ENCODE data around the gene SPRY2. TPM values are rescaled to one million over a fixed set of nuclear protein-coding genes. Genes with fewer than 3 reads are reported as not detected.
A peak's percentile ranks its signal among the peaks of the same experiment; 100 is the strongest.

The SPRY2 gene
- total RNA-seq, 1 experiment from 2014 or later, result 19.0 TPM

DNA sequence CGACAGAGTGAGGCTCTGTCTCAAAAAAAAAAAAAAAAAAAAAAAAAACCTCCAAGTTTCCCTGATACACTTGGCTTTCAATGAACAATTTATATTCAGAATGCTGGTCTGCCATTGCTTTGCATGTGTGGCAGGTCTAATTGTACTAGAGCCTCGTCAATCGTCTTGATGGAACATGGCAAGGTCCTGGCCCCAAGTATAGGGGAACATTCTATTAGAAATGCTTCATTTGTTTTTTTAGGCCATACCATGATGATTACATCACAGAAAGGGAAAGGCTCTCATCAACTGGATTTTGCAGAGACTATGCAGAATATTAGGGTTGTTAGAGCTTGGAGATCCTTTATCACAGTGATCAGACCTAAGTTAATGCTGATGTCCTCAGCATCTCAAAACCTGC, 28.0 kb downstream of the SPRY2 start:
- TF ChIP-seq EZH2 (IDR thresholded peaks at IDR 0.05; ENCODE audit: low read length, unreplicated experiment), result no peak
- TF ChIP-seq EZH2phosphoT487 (IDR thresholded peaks at IDR 0.05; ENCODE audit: borderline replicate concordance, low read length), result no peak
- TF ChIP-seq, protein P1, sequence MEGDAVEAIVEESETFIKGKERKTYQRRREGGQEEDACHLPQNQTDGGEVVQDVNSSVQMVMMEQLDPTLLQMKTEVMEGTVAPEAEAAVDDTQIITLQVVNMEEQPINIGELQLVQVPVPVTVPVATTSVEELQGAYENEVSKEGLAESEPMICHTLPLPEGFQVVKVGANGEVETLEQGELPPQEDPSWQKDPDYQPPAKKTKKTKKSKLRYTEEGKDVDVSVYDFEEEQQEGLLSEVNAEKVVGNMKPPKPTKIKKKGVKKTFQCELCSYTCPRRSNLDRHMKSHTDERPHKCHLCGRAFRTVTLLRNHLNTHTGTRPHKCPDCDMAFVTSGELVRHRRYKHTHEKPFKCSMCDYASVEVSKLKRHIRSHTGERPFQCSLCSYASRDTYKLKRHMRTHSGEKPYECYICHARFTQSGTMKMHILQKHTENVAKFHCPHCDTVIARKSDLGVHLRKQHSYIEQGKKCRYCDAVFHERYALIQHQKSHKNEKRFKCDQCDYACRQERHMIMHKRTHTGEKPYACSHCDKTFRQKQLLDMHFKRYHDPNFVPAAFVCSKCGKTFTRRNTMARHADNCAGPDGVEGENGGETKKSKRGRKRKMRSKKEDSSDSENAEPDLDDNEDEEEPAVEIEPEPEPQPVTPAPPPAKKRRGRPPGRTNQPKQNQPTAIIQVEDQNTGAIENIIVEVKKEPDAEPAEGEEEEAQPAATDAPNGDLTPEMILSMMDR (conservative IDR thresholded peaks at IDR 0.05; ENCODE audit: low read depth, low read length), result no peak
- ATAC-seq, result no peak
- no TSS peak for BruUV-seq (replicated peaks)

DNA sequence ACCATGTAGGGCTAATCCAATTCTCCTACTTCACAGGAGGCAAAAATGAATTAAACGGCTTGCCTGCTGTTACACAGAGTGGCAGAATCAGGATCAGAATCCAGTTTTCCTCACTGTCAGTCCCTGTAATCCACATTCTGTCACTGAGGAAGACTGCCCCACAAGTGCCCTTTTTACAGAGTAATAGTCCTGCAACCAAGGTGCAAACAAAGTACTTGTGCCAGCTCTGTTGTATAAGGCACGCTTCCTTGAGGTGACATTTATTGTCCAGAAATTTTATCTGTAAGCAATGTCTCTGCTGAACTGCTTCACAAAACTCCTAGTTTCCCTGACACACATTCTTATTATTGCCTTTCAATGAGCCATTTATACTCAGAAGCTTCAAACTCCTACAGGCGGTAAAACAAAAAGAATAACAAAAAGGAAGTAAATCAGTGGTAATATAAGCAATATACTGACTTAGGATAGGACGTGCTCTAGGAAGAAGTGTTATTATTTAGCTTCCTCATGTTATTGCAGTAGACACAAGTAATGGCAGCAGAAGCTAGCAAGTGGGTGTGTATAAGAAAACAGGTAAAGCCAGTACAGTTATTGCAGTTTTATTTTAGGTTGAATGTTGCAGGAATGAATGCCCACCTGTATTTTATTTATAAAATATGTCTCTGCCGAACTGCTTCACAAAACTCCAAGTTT, 28.8 kb downstream of the SPRY2 start:
- Histone ChIP-seq H3K9me2 (replicated peaks; ENCODE audit: low read length) (no peaks in the 10 kb centered on the region), H2AFZ (ENCODE audit: low read length) (no peak overlapping the region), H4K20me1 (ENCODE audit: low read length) (no peaks in the 10 kb centered on the region), H3K79me2 (ENCODE audit: low read length) (no peaks in the 10 kb centered on the region), H3K27ac (ENCODE audit: low read length) (no peak overlapping the region), H3K36me3 (ENCODE audit: low read depth, low read length) (no peaks in the 10 kb centered on the region), H3K4me3 (ENCODE audit: low read length) (no peak overlapping the region), H3K9ac (ENCODE audit: low read length) (no peak overlapping the region), H3K4me1 (ENCODE audit: insufficient read depth, low read length) (peaks cover 14% of the 10 kb centered on the region), H3K27me3 (ENCODE audit: low read length) (no peaks in the 10 kb centered on the region), H3F3A (ENCODE audit: low read length, unreplicated experiment) (no peaks in the 10 kb centered on the region), H3K4me2 (ENCODE audit: low read length) (no peak overlapping the region), H3K9me3 (ENCODE audit: low read length) (no peaks in the 10 kb centered on the region)
- BruUV-seq (replicated peaks), result no TSS peak
- POLR2A ChIA-PET (ENCODE audit: unreplicated experiment), result no interaction called here
- TF ChIP-seq, protein P1 (conservative IDR thresholded peaks at IDR 0.05; ENCODE audit: low read depth, low read length), result no peak
- TF ChIP-seq EZH2 (IDR thresholded peaks at IDR 0.05; ENCODE audit: low read length, unreplicated experiment) (no peak), EZH2phosphoT487 (IDR thresholded peaks at IDR 0.05; ENCODE audit: borderline replicate concordance, low read length) (no peak)
- DNase-seq, result no peak
- ATAC-seq, result no peak
- CTCF ChIA-PET, result no interaction called here
- intact Hi-C loops (cut with micrococcal nuclease), result no loop called here

More for the DNA sequence above, 28.0 kb downstream of the SPRY2 start:
- CTCF ChIA-PET, result no interaction called here
- Histone ChIP-seq H3K4me2 (ENCODE audit: low read length) (peak overlapping the region; percentile 29), H3F3A (ENCODE audit: low read length, unreplicated experiment) (no peaks in the 10 kb centered on the region), H3K4me3 (ENCODE audit: low read length) (no peak overlapping the region), H3K36me3 (ENCODE audit: low read depth, low read length) (no peaks in the 10 kb centered on the region), H3K9me3 (ENCODE audit: low read length) (no peaks in the 10 kb centered on the region), H3K27ac (ENCODE audit: low read length) (peak overlapping the region; percentile 58; the same call in 1 of the 2 replicates), H3K4me1 (ENCODE audit: insufficient read depth, low read length) (peaks cover 14% of the 10 kb centered on the region), H3K27me3 (ENCODE audit: low read length) (no peaks in the 10 kb centered on the region), H2AFZ (ENCODE audit: low read length) (no peak overlapping the region), H3K9me2 (replicated peaks; ENCODE audit: low read length) (no peaks in the 10 kb centered on the region), H3K79me2 (ENCODE audit: low read length) (no peaks in the 10 kb centered on the region), H3K9ac (ENCODE audit: low read length) (no peak overlapping the region), H4K20me1 (ENCODE audit: low read length) (no peaks in the 10 kb centered on the region)
- intact Hi-C loops (cut with micrococcal nuclease), result no loop called here
- POLR2A ChIA-PET (ENCODE audit: unreplicated experiment), result no interaction called here
- DNase-seq, result no peak

DNA sequence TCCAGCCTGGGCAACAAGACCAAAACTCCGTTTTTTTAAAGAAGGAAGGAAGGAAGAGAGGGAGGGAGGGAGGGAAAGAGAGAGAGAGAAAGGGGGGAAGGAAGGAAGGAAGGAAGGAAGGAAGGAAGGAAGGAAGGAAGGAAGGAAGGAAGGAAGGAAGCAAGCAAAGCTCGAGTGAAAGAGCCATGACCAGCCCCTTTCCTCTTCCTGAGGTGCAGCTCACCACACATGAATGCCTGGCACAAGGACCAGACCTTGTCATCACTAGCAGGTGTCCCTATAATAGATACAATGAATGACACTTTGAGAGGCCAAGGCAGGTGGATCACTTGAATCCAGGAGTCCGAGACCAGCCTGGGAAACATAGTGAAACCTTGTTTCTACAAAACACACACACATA, 31.0 kb downstream of the SPRY2 start:
- ChIA-PET CTCF (no interaction called here), POLR2A (ENCODE audit: unreplicated experiment) (no interaction called here)
- no peak for DNase-seq
- no peak overlapping the region for H2AFZ ChIP-seq (ENCODE audit: low read length)
- H3K36me3 ChIP-seq (ENCODE audit: low read depth, low read length), result no peaks in the 10 kb centered on the region
- H3K4me1 ChIP-seq (ENCODE audit: insufficient read depth, low read length), result peaks cover 14% of the 10 kb centered on the region
- ATAC-seq, result no peak
- H3K27me3 ChIP-seq (ENCODE audit: low read length), result no peaks in the 10 kb centered on the region
- H4K20me1 ChIP-seq (ENCODE audit: low read length), result no peaks in the 10 kb centered on the region
- no peaks in the 10 kb centered on the region for H3K9me2 ChIP-seq (replicated peaks; ENCODE audit: low read length)
- no peak overlapping the region for H3K4me2 ChIP-seq (ENCODE audit: low read length)
- no peak overlapping the region for H3K4me3 ChIP-seq (ENCODE audit: low read length)
- intact Hi-C loops (cut with micrococcal nuclease), result no loop called here
- no peak overlapping the region for H3K27ac ChIP-seq (ENCODE audit: low read length)
- no peak overlapping the region for H3K9ac ChIP-seq (ENCODE audit: low read length)
- H3F3A ChIP-seq (ENCODE audit: low read length, unreplicated experiment), result no peaks in the 10 kb centered on the region
- H3K79me2 ChIP-seq (ENCODE audit: low read length), result no peaks in the 10 kb centered on the region
- no TSS peak for BruUV-seq (replicated peaks)
- TF ChIP-seq, protein P1 (conservative IDR thresholded peaks at IDR 0.05; ENCODE audit: low read depth, low read length), result no peak
- TF ChIP-seq EZH2phosphoT487 (IDR thresholded peaks at IDR 0.05; ENCODE audit: borderline replicate concordance, low read length), result no peak
- TF ChIP-seq EZH2 (IDR thresholded peaks at IDR 0.05; ENCODE audit: low read length, unreplicated experiment), result no peak
- H3K9me3 ChIP-seq (ENCODE audit: low read length), result no peaks in the 10 kb centered on the region

Measured in PC-3 (cell line).